Choroid plexus epithelial cell (primary cell): ENCODE results near the gene TTYH2.

Source experiments
- DNase-seq: peaks from one replicate; pipeline ENCODE4 v3.0.0-alpha.2; 2010; ENCODE audit warnings: low read depth
- H3K4me3 ChIP-seq: 2 replicates; pipeline ENCODE4 v1.5.1; 2011; ENCODE audit warnings: low read depth, mild to moderate bottlenecking, control low read depth, low read length, moderate library complexity
- TF ChIP-seq, protein P1 (sequence below): conservative IDR thresholded peaks from 2 replicates; pipeline ENCODE4 v1.5.1; 2011; ENCODE audit warnings: low read depth, mild to moderate bottlenecking, control low read depth, inconsistent platforms, low read length, moderate library complexity

The TTYH2 gene, protein sequence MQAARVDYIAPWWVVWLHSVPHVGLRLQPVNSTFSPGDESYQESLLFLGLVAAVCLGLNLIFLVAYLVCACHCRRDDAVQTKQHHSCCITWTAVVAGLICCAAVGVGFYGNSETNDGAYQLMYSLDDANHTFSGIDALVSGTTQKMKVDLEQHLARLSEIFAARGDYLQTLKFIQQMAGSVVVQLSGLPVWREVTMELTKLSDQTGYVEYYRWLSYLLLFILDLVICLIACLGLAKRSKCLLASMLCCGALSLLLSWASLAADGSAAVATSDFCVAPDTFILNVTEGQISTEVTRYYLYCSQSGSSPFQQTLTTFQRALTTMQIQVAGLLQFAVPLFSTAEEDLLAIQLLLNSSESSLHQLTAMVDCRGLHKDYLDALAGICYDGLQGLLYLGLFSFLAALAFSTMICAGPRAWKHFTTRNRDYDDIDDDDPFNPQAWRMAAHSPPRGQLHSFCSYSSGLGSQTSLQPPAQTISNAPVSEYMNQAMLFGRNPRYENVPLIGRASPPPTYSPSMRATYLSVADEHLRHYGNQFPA

DNA sequence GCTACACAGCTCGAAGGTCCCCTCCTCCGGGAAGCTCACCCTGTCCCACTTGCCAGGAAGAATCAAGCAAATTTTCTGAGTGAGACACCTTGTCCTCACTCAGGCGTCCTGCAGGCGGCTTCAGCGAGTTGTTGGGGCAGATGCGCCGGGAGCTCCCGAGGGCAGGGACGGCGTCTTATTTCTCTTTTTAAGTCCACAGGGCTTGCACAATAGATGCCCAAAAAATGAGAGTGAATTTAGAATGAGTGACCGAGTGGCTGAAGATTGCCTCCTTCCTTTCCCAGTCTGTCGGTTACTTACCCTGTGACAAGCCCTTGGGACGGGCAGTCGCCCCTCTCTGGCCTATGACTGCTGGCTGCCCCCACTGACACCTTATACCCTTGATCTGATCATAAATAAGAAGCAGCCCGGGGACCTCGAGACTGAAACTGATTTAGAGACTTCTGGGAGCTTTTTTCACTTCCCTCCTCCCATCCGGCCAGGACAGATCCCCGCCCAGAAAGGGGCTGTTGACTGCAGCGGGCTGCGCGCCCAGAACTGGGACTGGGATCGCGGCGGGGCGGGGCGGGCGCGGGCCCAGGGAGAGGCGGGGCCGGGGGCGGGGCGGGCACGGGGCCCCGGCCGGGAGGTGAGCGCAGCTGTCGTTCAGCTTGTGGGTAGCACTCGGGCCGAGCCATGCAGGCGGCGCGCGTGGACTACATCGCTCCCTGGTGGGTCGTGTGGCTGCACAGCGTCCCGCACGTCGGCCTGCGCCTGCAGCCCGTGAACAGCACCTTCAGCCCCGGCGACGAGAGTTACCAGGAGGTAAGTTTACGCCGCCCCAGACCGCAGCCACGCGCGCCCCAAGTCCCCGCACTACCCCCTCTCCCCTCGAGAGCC lies at the start of gene TTYH2:
TTYH2 (plus strand) TSS at position 659 of the 879 bp plus-strand sequence; CDS start at position 676, 17 bp downstream.
- peak within 1 kb of the TSS; percentile 71 for H3K4me3 ChIP-seq
- TF ChIP-seq, protein P1, sequence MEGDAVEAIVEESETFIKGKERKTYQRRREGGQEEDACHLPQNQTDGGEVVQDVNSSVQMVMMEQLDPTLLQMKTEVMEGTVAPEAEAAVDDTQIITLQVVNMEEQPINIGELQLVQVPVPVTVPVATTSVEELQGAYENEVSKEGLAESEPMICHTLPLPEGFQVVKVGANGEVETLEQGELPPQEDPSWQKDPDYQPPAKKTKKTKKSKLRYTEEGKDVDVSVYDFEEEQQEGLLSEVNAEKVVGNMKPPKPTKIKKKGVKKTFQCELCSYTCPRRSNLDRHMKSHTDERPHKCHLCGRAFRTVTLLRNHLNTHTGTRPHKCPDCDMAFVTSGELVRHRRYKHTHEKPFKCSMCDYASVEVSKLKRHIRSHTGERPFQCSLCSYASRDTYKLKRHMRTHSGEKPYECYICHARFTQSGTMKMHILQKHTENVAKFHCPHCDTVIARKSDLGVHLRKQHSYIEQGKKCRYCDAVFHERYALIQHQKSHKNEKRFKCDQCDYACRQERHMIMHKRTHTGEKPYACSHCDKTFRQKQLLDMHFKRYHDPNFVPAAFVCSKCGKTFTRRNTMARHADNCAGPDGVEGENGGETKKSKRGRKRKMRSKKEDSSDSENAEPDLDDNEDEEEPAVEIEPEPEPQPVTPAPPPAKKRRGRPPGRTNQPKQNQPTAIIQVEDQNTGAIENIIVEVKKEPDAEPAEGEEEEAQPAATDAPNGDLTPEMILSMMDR, result peak; percentile 45
- DNase-seq, result peak; percentile 90

DNA sequence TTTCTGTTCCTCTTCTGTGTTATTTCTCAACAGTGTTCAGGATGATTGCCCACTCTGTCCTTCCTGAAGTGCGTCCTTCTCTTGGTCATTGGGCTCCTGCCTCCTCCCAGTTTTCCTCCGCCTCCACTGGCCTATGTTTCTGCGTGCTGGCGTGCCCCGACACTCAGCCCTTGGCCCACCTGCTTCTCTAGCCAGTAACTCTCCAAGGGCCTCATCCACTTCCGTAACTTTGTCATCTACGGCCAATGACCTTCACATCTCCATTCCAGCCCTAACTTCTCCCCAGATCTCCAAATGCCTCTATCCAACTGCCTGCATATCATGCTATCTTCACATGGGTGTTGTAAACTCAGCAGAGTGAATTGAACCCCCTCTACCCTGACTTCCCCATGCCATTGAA lies 49.5 kb upstream of the TTYH2 start:
- no peak for DNase-seq
- no peak overlapping the region for H3K4me3 ChIP-seq
- TF ChIP-seq, protein P1, result no peak

DNA sequence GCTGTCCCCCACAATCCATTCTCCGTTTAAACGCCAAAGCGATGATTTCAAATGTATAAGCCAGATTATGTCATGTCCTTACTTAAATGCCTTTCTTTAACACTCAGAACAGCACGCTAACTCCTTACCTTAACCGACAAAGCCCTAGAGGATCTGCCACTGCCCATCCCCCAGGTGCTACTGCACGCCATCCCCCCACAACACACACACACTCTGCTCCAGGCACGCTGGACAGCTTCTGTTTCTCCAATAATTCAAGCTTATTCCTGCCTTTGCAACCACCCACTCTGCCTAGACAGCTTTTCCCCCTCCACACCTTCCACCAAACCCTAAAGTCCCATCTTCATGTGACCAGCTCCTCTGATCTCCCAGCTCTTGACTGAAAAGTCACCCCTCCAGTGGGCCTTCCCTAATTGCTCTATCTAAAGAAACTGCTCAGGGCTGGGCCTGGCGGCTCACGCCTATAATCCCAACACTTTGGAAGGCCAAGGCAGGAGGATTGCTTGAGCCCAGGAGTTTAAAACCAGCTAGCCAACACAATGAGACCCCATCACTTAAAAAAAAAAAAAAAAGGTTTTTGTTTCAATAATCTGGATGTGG lies 48.8 kb upstream of the TTYH2 start:
- DNase-seq, result no peak
- no peak overlapping the region for H3K4me3 ChIP-seq
- TF ChIP-seq, protein P1, result no peak

DNA sequence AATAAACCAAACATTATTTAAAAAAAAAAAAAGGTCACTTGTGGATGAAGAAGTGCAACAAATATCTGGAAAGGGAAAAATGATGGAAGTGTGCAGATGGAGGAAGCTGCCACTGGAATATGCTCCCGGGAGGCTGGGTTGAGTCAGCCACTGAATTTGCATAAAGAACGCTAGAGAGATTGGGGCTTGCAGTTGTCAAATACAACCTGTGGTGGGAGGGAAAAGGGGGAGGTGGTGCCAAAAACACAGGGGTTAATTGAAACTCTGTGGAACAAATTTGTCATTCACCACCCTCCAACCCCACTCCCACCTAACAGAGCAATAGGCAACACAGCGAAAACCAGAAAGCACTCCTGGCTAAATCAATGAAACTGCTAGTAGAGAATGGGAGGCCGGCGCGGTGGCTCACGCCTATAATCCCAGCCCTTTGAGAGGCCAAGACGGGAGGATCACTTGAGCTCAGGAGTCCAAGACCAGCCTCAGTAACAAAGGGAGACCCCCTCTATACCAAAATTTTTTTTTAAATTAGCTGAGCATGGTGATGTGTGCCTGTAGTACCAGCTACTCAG lies 47.5 kb upstream of the TTYH2 start:
- H3K4me3 ChIP-seq, result no peak overlapping the region
- TF ChIP-seq, protein P1, result no peak
- DNase-seq, result no peak

DNA sequence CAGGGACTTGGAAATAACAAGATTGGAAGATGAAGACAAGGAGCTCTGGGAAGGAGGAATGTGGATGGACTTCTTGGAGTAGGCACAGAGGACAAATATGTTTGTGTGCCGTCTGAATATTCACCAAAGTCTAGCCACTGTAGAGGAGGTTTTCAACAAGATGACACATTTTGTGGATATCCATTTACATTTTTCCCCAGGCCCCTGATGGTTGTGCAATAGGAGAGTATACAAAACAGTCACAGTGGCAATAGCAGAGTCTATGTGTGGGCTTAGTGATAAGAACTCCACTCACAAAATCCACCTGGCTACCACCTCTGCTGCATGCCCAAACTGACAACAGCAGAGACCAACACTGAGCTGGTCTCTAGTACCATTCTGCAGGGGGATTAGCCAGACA lies 42.4 kb upstream of the TTYH2 start:
- no peak overlapping the region for H3K4me3 ChIP-seq
- DNase-seq, result no peak
- TF ChIP-seq, protein P1, result no peak

DNA sequence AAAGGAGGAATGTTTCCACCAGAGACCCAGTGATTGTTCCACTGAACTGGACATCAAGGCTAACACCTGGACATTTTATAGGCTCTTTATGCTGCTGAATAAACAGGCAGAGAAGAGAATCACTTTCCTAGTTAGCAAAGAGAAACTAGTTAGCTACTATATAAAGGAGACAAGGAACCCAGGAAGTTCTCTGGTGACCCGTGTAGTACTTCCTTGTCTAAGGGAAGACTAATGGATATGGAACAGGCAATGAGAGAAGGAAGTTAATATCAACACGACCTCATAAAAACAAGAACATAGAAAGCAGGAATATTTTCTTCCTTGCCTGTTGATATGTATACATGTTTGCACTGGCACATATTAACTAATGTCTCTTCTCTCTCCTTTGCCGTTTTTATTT lies 40.7 kb upstream of the TTYH2 start:
- TF ChIP-seq, protein P1, result no peak
- DNase-seq, result no peak
- no peak overlapping the region for H3K4me3 ChIP-seq
